Choroid plexus epithelial cell (primary cell): ENCODE results near the gene ULK4.

ENCODE experiments used
- DNase-seq: peaks from one replicate; pipeline ENCODE4 v3.0.0-alpha.2; 2010; ENCODE audit warnings: low read depth
- H3K4me3 ChIP-seq: 2 replicates; pipeline ENCODE4 v1.5.1; 2011; ENCODE audit warnings: low read depth, mild to moderate bottlenecking, control low read depth, low read length, moderate library complexity
- CTCF ChIP-seq: conservative IDR thresholded peaks from 2 replicates; pipeline ENCODE4 v1.5.1; 2011; ENCODE audit warnings: low read depth, mild to moderate bottlenecking, control low read depth, inconsistent platforms, low read length, moderate library complexity

The ULK4 gene

GRCh38 chr3:41251593-41251992 is 710.3 kb downstream of the ULK4 start:
- no peak for TF ChIP-seq CTCF
- no peak overlapping the region for H3K4me3 ChIP-seq

GRCh38 chr3:41250825-41251224 is 711.1 kb downstream of the ULK4 start:
- no peak for DNase-seq
- TF ChIP-seq CTCF = no peak
- H3K4me3 ChIP-seq = no peak overlapping the region

More at GRCh38 chr3:41251593-41251992, 710.3 kb downstream of the ULK4 start:
- no peak for DNase-seq

GRCh38 chr3:41249318-41249717 is 712.6 kb downstream of the ULK4 start:
- H3K4me3 ChIP-seq = no peak overlapping the region
- DNase-seq = no peak
- TF ChIP-seq CTCF = no peak

GRCh38 chr3:41248525-41248924 is 713.4 kb downstream of the ULK4 start:
- DNase-seq = peak; percentile 80
- no peak for TF ChIP-seq CTCF
- H3K4me3 ChIP-seq = no peak overlapping the region

- no peak overlapping the region for H3K4me3 ChIP-seq
- no peak for TF ChIP-seq CTCF
- no peak for DNase-seq
These were observed 714.6 kb downstream of the ULK4 start for GRCh38 chr3:41247055-41248004.

GRCh38 chr3:41244620-41245336 is 717.1 kb downstream of the ULK4 start:
- TF ChIP-seq CTCF = no peak
- no peak overlapping the region for H3K4me3 ChIP-seq
- no peak for DNase-seq
